DND-41 (cell line): ENCODE data around the gene TRAPPC5.

Source experiments
- CTCF ChIP-seq: IDR thresholded peaks from 2 replicates; pipeline ENCODE4 v1.5.1; 2012; ENCODE audit warnings: borderline replicate concordance, low read length, moderate library complexity, mild to moderate bottlenecking; ENCODE audit not compliant: poor library complexity, severe bottlenecking; ENCODE audit errors: extremely low read depth
- EZH2 ChIP-seq: IDR thresholded peaks from 3 replicates; pipeline ENCODE4 v1.6.1; 2012; ENCODE audit warnings: borderline replicate concordance, low read depth, mild to moderate bottlenecking, moderate library complexity, low read length, inconsistent platforms; ENCODE audit not compliant: severe bottlenecking

- no peak for TF ChIP-seq CTCF
- no peak for TF ChIP-seq EZH2
Observed at GRCh38 chr19:7663706-7664105, 16.9 kb upstream of the TRAPPC5 start.
